Osteocyte (in vitro differentiated cells): ENCODE data around the gene CT45A10. TPM values are rescaled to one million over a fixed set of nuclear protein-coding genes. Genes with fewer than 3 reads are reported as not detected.
"Not testable (repeated sequence)": the region's sequence is repeated elsewhere in the genome, so short reads cannot be mapped to it uniquely, and the experiment has no call there.

ENCODE experiments used
- DNase-seq: peaks from one replicate; pipeline ENCODE4 v3.0.0; 2021; ENCODE audit warnings: mixed read lengths; ENCODE audit not compliant: unreplicated experiment; ENCODE audit errors: extremely low spot score
- H3K27ac Mint-ChIP-seq: one replicate; pipeline ENCODE4 v1.8.0; 2021; ENCODE audit warnings: mild to moderate bottlenecking, mixed read lengths; ENCODE audit not compliant: unreplicated experiment
- H3K27me3 Mint-ChIP-seq: one replicate; pipeline ENCODE4 v1.8.0; 2021; ENCODE audit warnings: mixed read lengths; ENCODE audit not compliant: unreplicated experiment
- H3K36me3 Mint-ChIP-seq: one replicate; pipeline ENCODE4 v1.8.0; 2021; ENCODE audit warnings: mixed read lengths; ENCODE audit not compliant: unreplicated experiment
- H3K4me1 Mint-ChIP-seq: one replicate; pipeline ENCODE4 v1.8.0; 2021; ENCODE audit warnings: mixed read lengths; ENCODE audit not compliant: unreplicated experiment
- H3K4me3 Mint-ChIP-seq: one replicate; pipeline ENCODE4 v1.8.0; 2021; ENCODE audit warnings: mild to moderate bottlenecking, moderate library complexity, mixed read lengths; ENCODE audit not compliant: unreplicated experiment
- H3K9me3 Mint-ChIP-seq: one replicate; pipeline ENCODE4 v1.8.0; 2021; ENCODE audit warnings: mixed read lengths; ENCODE audit not compliant: unreplicated experiment
- long read RNA-seq: library from polyadenylated mRNA; unstranded; transcript quantifications from one replicate; pipeline ENCODE4 v2.0.0, GENCODE V29; 2021
- total RNA-seq: library from RNA; stranded (reverse); gene quantifications from 2 replicates; pipeline ENCODE4 v1.2.1, GENCODE V29; 2021
- TF ChIP-seq, protein P1 (sequence below): fragments of 200-600 bp; sonication (generic); IDR thresholded peaks from 2 replicates; pipeline ENCODE4 v1.5.0; 2021; ENCODE audit warnings: antibody characterized with exemption, mild to moderate bottlenecking, moderate library complexity

Gene CT45A10, protein sequence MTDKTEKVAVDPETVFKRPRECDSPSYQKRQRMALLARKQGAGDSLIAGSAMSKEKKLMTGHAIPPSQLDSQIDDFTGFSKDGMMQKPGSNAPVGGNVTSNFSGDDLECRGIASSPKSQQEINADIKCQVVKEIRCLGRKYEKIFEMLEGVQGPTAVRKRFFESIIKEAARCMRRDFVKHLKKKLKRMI
- total RNA-seq = not detected in 2 replicates
- long read RNA-seq = 0 reads

DNA sequence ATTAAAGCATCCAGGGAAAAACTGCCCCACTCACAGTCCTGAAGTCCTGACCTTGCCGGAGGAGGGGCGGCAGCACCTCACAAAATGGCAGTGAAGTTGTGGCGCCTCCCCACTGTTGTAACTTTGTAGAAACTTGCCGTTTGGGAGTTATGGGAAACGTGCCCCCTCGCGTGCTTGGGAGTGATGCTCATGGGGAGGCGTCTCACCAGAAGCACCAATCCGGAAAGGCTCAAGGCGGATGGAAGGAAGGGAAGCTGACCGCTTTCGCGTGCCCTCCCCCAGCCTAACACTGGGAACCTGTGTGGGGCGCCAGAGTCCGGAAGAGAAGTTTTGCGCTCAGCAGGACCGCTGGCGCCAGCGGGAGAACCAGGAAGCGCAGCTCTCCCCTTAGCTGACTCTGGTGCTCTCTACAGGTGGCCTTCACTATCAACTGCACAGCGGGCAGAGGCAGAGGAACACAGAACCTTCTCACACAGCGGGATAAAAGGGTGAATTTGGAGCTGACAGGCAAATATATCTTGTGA lies at the start of gene CT45A10, which contains the start of gene SAGE1:
CT45A10 (minus strand) TSS at position 151 of the 524 bp plus-strand sequence. CDS start 8,100 bp downstream, outside the sequence.
SAGE1 (plus strand) TSS at position 423 of the 524 bp plus-strand sequence. CDS start 2,527 bp downstream, outside the sequence.
- Mint-ChIP-seq H3K27ac (no peak within 1 kb of the TSS), H3K4me3 (no peak within 1 kb of the TSS), H3K36me3 (no peaks in the 10 kb centered on the region), H3K9me3 (peaks cover 3% of the 10 kb centered on the region), H3K4me1 (no peaks in the 10 kb centered on the region), H3K27me3 (no peaks in the 10 kb centered on the region)
- peak; percentile 80 for DNase-seq
- TF ChIP-seq, protein P1, sequence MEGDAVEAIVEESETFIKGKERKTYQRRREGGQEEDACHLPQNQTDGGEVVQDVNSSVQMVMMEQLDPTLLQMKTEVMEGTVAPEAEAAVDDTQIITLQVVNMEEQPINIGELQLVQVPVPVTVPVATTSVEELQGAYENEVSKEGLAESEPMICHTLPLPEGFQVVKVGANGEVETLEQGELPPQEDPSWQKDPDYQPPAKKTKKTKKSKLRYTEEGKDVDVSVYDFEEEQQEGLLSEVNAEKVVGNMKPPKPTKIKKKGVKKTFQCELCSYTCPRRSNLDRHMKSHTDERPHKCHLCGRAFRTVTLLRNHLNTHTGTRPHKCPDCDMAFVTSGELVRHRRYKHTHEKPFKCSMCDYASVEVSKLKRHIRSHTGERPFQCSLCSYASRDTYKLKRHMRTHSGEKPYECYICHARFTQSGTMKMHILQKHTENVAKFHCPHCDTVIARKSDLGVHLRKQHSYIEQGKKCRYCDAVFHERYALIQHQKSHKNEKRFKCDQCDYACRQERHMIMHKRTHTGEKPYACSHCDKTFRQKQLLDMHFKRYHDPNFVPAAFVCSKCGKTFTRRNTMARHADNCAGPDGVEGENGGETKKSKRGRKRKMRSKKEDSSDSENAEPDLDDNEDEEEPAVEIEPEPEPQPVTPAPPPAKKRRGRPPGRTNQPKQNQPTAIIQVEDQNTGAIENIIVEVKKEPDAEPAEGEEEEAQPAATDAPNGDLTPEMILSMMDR = no peak

DNA sequence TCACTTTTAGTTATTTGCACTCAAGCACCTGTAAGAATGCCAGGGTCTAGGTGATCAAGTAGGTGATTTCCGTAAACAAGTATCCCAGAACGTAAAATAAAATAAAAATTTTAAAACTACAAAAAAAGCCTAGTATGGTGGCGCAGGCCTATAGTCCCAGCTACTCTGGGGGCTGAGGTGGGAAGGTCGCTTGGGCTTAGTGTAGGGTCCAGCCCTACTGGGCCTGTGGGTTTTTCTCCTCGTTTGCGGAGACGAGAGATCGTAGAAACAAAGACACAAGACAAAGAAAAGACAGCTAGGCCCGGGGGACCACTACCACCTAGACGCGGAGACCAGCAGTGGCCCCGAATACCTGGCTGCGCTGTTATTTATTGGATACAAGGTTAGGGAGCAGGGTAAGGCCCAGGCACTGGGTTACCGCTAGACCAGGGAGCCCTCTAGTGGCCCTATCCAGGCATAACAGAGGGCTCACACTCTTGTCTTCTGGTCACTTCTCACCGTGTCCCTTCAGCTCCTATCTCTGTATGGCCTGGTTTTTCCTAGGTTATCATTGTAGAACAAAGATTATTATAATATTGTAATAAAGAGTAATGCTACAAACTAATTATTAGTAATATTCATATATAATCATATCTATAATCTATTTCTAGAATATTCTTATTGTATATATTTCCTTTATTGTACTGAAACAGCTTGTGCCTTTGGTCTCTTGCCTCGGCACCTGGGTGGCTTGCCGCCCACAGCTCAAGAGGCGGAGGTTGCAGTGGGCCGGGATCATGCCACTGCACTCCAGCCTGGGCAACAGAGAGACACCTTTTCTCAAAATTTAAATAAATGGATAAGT lies 38.6 kb upstream of the CT45A10 start:
- Mint-ChIP-seq H3K27me3 (peaks cover 10% of the 10 kb centered on the region), H3K9me3 (no peaks in the 10 kb centered on the region), H3K36me3 (no peaks in the 10 kb centered on the region), H3K4me1 (no peaks in the 10 kb centered on the region), H3K27ac (no peak overlapping the region), H3K4me3 (no peak overlapping the region)
- no peak for DNase-seq
- TF ChIP-seq, protein P1 = peak; percentile 66

- Mint-ChIP-seq H3K36me3 (no peaks in the 10 kb centered on the region), H3K4me3 (no peak overlapping the region), H3K27me3 (peaks cover 15% of the 10 kb centered on the region), H3K27ac (no peak overlapping the region), H3K9me3 (no peaks in the 10 kb centered on the region), H3K4me1 (no peaks in the 10 kb centered on the region)
- TF ChIP-seq, protein P1 = no peak
- no peak for DNase-seq
Measured at GRCh38 chrX:135927897-135928296, 34.7 kb upstream of the CT45A10 start.

DNA sequence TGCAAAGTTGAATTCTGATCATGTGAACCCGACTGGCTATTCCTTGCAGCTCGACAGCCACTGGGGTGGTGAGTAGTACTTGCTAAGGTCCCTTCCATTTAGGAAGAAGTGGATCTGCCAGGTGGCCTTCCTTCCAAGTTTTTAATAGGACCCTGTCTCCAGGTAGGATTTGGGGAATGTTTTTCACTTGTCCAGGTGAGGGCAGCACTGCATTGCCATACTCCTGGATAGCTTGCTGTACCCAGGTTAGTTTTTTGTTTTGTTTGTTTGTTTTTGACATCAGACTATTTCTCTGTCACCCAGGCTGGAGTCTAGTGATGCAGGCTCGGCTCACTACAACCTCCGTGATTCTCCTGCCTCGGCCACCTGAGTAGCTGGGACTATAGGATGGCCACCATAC lies 30.1 kb upstream of the CT45A10 start:
- Mint-ChIP-seq H3K4me3 (no peak overlapping the region), H3K27ac (no peak overlapping the region), H3K27me3 (peaks cover 13% of the 10 kb centered on the region), H3K4me1 (no peaks in the 10 kb centered on the region), H3K36me3 (no peaks in the 10 kb centered on the region), H3K9me3 (no peaks in the 10 kb centered on the region)
- TF ChIP-seq, protein P1 = no peak
- DNase-seq = no peak

GRCh38 chrX:135920516-135920915 lies 27.3 kb upstream of the CT45A10 start:
- not testable (repeated sequence) for H3K36me3 Mint-ChIP-seq, H3K4me3 Mint-ChIP-seq, DNase-seq, H3K27ac Mint-ChIP-seq, H3K27me3 Mint-ChIP-seq, H3K4me1 Mint-ChIP-seq, H3K9me3 Mint-ChIP-seq
